SJCRH30 (cell line): Measurements from ENCODE around the gene KCTD16. TPM values are rescaled to one million over a fixed set of nuclear protein-coding genes. Genes with fewer than 3 reads are reported as not detected.
A peak's percentile ranks its signal among the peaks of the same experiment; 100 is the strongest.

Experiments used
- DNase-seq, 2 experiments: peaks; one replicate each; pipeline ENCODE4 v3.0.0-alpha.2; 2015 to 2020
- H3K27ac ChIP-seq: fragments of 250-450 bp; sonication (Bioruptor Pico); 2 replicates; pipeline ENCODE4 v1.5.1; 2020; ENCODE audit warnings: mild to moderate bottlenecking, moderate library complexity
- H3K27me3 ChIP-seq: fragments of 250-450 bp; sonication (Bioruptor Pico); 2 replicates; pipeline ENCODE4 v1.5.1; 2020; ENCODE audit warnings: mild to moderate bottlenecking, moderate library complexity
- H3K36me3 ChIP-seq: fragments of 250-450 bp; sonication (Bioruptor Pico); 2 replicates; pipeline ENCODE4 v1.5.1; 2020; ENCODE audit warnings: mild to moderate bottlenecking, moderate library complexity
- H3K4me1 ChIP-seq: fragments of 250-450 bp; sonication (Bioruptor Pico); 2 replicates; pipeline ENCODE4 v1.5.1; 2020; ENCODE audit warnings: mild to moderate bottlenecking, moderate library complexity
- H3K4me3 ChIP-seq: fragments of 250-450 bp; sonication (Bioruptor Pico); 2 replicates; pipeline ENCODE4 v1.5.1; 2020; ENCODE audit warnings: mild to moderate bottlenecking, moderate library complexity
- H3K9me3 ChIP-seq: fragments of 250-450 bp; sonication (Bioruptor Pico); replicated peaks from 2 replicates; pipeline ENCODE4 v1.5.1; 2020; ENCODE audit warnings: mild to moderate bottlenecking, moderate library complexity
- total RNA-seq: library from RNA; depleted of rRNA; stranded (reverse); fragments of >200 nt; shearing (Covaris generic); gene quantifications from 2 replicates; pipeline ENCODE4 v1.2.3, GENCODE V29; 2014

Gene KCTD16
- total RNA-seq, 1 experiment from 2014 or later, result 0.04 TPM

DNA sequence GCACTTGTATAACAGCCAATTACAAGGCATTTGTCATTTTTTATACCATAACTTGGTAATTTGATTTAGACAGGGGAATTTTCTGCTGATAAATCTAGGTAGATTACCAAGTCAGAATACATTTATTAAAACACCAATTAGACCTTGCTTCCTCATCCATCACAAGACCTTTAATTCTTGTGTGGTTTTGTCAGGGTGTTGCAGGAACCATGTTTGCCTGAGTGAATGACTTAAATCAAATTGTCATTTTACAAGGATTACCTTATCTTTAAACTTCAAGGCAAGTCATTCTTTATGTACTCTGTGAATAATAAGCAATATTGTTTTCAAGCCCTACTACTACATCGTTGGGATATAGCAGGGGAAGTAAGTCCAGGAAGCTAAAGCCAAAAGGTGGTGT is 257.7 kb downstream of the KCTD16 start:
- no peak for DNase-seq

DNA sequence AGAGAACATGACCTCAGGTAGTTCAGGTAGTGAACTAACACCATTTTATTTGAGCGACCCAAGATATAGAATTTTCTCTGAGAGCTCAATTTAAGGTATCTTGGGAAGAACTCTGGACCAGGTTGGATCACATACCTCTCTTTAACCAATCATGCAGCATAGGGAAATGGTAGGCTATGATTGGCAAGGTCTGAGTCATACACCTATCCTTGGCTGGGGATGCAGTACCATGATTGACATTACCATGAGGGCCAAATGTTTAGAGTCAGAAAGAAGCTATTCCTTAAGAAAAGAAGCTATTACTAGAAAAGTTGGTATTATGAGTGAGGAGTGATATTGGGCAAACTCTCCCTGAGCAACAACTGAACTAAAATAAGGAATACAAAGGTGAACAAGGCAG is 258.7 kb downstream of the KCTD16 start:
- H3K4me1 ChIP-seq, result no peaks in the 10 kb centered on the region

More for the DNA sequence above, 257.7 kb downstream of the KCTD16 start:
- Histone ChIP-seq H3K4me3 (no peak overlapping the region), H3K9me3 (no peaks in the 10 kb centered on the region), H3K27me3 (peaks cover 5% of the 10 kb centered on the region; the same call in 1 of the 2 replicates), H3K27ac (no peak overlapping the region), H3K36me3 (no peaks in the 10 kb centered on the region), H3K4me1 (no peaks in the 10 kb centered on the region)

DNA sequence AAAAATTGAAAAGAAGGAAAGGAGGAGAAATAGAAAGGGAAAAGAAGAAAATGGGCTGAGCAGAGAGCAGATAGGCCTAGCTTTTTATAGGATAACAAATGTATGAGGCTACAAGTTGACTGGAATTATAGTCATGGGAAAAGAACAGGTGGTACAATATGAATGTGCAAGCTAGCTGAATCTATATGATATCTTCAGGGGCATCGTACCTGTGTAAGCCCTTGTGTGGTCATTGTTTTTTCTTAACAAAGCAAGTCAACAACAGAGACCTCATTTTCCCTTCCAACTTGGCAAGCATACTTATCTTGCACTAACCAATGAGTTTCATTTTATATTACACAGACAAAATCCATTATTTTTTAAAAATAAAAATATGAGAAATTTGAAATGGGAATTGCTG is 259.2 kb downstream of the KCTD16 start:
- peaks cover 5% of the 10 kb centered on the region; the same call in 1 of the 2 replicates for H3K27me3 ChIP-seq
- no peak overlapping the region for H3K27ac ChIP-seq
- H3K4me3 ChIP-seq, result no peak overlapping the region
- DNase-seq, result no peak
- H3K4me1 ChIP-seq, result no peaks in the 10 kb centered on the region
- no peaks in the 10 kb centered on the region for H3K9me3 ChIP-seq
- H3K36me3 ChIP-seq, result no peaks in the 10 kb centered on the region

More for the DNA sequence above, 258.7 kb downstream of the KCTD16 start:
- DNase-seq, result no peak
- no peaks in the 10 kb centered on the region for H3K9me3 ChIP-seq
- H3K27ac ChIP-seq, result no peak overlapping the region
- H3K4me3 ChIP-seq, result no peak overlapping the region
- H3K27me3 ChIP-seq, result peaks cover 5% of the 10 kb centered on the region; the same call in 1 of the 2 replicates
- H3K36me3 ChIP-seq, result no peaks in the 10 kb centered on the region

DNA sequence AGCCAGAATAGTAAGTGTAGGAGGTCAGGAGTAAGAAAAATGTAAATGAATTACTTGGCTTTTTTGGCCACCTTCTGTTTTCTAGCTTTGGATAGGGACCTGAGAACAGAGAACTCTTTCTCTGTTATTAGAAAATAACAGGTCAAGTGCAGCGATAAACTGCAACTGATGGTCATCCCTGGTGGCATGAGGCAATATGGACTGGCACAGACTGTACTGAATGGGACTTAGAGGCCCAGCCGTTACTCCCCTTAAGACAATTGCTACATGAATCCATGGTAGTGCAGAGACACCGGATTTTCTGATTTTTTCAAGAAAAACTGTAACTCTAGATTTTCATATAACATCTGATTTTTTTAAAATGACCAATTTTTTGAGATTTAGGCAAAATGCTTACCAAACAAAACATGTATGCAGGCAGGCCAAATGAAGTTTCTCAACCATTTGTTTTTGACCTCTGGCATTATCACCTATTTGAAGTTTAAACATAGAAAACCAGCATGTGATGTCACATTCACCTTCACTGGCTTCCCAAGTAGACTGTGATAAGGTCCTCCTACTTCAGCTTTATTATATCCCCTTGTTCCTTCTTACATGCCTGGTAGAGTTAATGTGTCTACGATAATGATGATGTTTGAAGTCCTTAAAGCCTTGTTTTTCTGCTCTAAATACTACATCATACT is 262.6 kb downstream of the KCTD16 start:
- Histone ChIP-seq H3K9me3 (no peaks in the 10 kb centered on the region), H3K36me3 (no peaks in the 10 kb centered on the region), H3K27me3 (peaks cover 5% of the 10 kb centered on the region), H3K4me3 (no peak overlapping the region), H3K27ac (no peak overlapping the region), H3K4me1 (no peaks in the 10 kb centered on the region)
- DNase-seq, result no peak

DNA sequence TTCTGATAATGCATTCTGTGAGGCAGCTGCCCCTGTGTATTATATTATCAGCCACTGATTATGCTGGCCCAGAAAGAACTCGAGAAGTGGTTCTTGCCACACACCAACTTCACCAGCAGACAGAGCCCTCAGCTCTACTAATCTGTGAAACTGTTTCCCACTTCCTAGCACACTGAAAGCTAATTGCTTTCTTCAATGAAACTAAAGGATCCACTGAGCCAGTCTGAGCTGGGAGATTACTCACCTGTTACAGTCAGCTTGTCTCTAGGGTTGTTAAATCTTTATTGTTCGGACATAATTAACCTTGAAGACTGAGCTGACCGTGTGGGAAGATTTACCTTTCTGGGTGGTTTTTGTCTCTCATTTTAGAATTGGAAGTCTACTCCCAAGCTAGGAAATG is 263.2 kb downstream of the KCTD16 start:
- no peaks in the 10 kb centered on the region for H3K36me3 ChIP-seq
- H3K9me3 ChIP-seq, result no peaks in the 10 kb centered on the region
- H3K4me3 ChIP-seq, result no peak overlapping the region
- peaks cover 5% of the 10 kb centered on the region for H3K27me3 ChIP-seq
- H3K4me1 ChIP-seq, result no peaks in the 10 kb centered on the region
- H3K27ac ChIP-seq, result no peak overlapping the region
- DNase-seq, result no peak

DNA sequence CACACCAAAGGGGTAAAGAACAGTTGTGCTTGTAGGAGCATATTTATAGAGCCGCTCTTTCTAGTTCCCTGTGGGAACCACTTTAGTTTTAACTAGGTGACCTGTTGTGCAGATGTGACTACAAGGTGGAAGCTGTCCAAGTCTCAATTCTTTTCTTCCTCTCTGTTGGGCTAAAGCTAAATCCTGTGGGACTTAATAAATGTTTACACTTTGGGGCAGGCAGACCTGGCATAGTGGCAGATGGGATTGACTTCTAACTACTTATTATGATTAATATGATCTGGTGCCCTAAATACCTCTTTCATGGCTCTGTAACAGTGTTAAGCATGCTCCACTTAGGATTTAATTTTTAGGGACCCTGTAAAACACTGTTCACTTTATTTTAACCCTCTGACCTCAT is 265.3 kb downstream of the KCTD16 start:
- no peak for DNase-seq
- no peaks in the 10 kb centered on the region for H3K9me3 ChIP-seq
- H3K36me3 ChIP-seq, result no peaks in the 10 kb centered on the region
- no peaks in the 10 kb centered on the region for H3K4me1 ChIP-seq
- no peak overlapping the region for H3K4me3 ChIP-seq
- H3K27ac ChIP-seq, result no peak overlapping the region
- H3K27me3 ChIP-seq, result peaks cover 5% of the 10 kb centered on the region

DNA sequence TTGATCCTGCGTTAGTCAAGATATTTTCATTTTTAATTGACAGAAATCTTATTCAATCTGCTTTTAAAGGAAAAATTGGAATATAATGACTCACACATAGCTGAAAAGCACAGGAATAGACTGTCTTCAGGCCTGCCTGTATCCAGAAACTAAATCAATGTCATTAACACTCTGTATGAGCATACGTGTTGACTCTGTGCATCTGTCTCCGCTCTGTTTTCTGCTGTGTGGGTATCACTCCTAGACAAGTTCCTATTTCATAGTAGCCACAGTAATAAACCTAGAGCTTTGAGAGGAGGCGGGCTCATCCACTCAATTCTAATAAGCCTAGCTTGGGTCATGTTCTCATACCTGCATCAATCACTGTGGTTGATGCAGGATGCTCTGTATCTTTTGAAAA is 267.6 kb downstream of the KCTD16 start:
- H3K9me3 ChIP-seq, result no peaks in the 10 kb centered on the region
- no peak overlapping the region for H3K27ac ChIP-seq
- no peaks in the 10 kb centered on the region for H3K36me3 ChIP-seq
- H3K27me3 ChIP-seq, result no peaks in the 10 kb centered on the region; the same call in 1 of the 2 replicates
- no peaks in the 10 kb centered on the region for H3K4me1 ChIP-seq
- DNase-seq, result no peak
- H3K4me3 ChIP-seq, result no peak overlapping the region

DNA sequence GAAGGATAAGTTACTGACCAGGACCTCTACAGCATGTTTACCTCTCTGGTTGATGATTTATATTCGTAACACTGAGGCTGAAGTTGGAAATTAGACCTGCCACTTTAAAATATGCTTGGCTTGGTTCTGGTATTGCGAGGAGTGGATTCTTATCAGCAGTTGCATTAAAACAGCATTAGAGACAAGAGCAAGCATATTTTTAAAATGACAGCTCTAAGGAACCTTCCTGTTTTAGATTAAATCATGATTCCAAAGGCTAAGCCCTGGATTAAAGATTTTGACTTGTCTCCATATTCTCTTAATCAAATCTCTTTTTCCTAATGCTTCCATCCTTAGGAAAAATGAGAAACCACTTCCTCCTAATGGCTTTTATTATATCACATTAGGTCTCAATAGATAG is 277.8 kb downstream of the KCTD16 start:
- no peaks in the 10 kb centered on the region for H3K27me3 ChIP-seq
- no peak for DNase-seq
- H3K4me3 ChIP-seq, result no peak overlapping the region
- H3K9me3 ChIP-seq, result no peaks in the 10 kb centered on the region
- H3K4me1 ChIP-seq, result no peaks in the 10 kb centered on the region
- no peak overlapping the region for H3K27ac ChIP-seq
- H3K36me3 ChIP-seq, result no peaks in the 10 kb centered on the region

DNA sequence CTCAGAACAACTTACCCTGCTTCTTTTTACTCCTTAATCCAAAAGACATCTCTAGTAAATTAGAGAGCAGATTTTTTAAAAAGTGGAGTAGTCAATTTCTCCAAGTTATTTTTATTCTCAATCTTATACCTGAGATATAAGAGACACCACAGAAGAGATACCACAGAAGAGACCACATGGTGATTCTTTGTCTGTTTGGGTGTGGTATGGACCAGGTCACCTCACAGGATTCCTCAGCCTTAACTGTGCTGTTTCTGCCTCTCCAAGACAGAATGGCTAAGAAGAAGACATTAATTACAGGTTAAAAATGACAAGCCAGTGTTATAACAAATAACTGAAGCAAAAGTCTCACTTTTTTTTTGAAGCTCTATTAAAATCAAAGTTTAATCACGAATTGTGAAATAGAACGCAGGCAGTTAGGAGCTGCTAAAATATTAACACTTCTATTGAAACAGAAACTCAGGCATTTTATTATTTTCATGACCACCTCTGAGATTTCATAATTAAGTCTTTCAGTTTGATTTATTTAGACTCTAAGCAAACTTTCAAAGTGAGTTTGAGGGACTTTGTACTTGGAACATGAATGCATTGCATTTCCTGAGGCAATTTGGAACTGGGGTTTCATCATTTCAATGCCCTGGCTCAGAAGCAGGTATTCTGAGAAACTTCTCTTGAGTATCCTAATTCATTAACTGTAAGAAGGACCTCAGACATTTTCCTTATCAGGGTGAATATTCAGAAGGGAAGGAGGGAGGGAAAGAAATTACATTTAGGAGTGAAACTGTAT is 280.7 kb downstream of the KCTD16 start:
- DNase-seq, result no peak
- no peaks in the 10 kb centered on the region for H3K4me1 ChIP-seq

DNA sequence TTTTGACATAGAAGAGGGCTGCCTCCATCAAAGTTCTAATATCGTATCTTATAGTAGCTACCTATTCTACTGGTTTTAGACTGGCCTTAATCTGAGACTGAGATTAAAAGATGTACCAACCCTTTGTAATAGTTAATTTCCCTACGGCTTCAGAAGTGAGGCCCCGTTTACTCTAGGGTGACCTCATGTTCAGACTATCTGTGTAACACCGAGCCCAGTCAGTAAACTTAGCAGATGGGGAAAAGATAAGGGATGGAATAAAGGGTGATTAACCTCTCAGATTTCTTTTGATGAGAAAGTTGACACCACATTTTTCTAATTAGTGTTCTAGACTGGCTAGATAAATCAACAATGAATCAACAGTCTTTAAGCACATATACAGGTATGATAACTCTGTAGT is 283.1 kb downstream of the KCTD16 start:
- no peak for DNase-seq
- Histone ChIP-seq H3K36me3 (no peaks in the 10 kb centered on the region), H3K4me1 (no peaks in the 10 kb centered on the region), H3K9me3 (no peaks in the 10 kb centered on the region), H3K27me3 (peaks cover 2% of the 10 kb centered on the region; the same call in 1 of the 2 replicates), H3K27ac (no peak overlapping the region), H3K4me3 (no peak overlapping the region)

More for the DNA sequence above, 280.7 kb downstream of the KCTD16 start:
- Histone ChIP-seq H3K4me3 (no peak overlapping the region), H3K36me3 (no peaks in the 10 kb centered on the region), H3K27me3 (no peaks in the 10 kb centered on the region; the same call in 1 of the 2 replicates), H3K27ac (no peak overlapping the region), H3K9me3 (no peaks in the 10 kb centered on the region)

DNA sequence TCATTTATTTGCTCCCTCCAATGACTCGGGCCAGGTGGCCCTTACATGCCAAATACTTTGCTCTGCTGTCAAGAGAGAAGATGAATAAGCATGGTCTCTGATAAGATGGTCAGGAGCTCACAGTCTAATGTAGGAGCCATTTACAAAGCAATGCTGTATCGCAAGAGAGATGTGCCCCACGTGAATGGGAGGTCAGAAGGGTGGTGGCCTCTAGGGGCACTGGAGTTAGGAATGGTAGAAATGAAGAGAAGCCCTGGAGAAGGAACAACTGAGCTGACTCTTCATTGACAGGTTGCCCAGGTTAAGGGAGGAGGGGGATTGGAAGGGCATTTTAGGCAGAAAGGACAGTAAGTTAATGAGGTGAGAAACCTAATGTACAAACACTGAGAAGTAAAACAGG is 286.5 kb downstream of the KCTD16 start:
- Histone ChIP-seq H3K27ac (no peak overlapping the region), H3K9me3 (no peaks in the 10 kb centered on the region), H3K4me3 (no peak overlapping the region), H3K4me1 (0 out of 2 replicates have a peak, but pooled peaks cover 5% of the 10 kb centered on the region), H3K27me3 (peaks cover 2% of the 10 kb centered on the region; the same call in 1 of the 2 replicates), H3K36me3 (no peaks in the 10 kb centered on the region)
- DNase-seq, result no peak

DNA sequence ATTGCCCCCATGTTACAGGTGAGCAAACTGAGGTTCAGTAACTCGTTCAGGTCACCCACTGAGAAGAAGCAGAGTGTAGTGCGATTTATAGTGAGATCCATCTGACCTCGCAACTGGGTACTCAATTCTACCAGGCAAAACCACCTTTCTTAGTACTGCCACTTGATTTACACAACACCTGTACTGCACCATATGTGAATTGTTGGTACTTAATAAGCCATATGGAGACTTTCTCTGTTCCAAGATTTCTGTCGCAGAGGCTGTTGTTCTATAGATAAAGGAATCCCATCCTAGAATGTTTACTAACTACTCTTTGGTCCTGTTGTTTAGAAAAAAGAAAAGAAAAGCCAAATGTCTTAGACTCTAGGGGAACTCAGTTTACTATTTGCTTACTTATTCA is 287.5 kb downstream of the KCTD16 start:
- H3K27me3 ChIP-seq, result peaks cover 2% of the 10 kb centered on the region; the same call in 1 of the 2 replicates
- no peak for DNase-seq
- H3K27ac ChIP-seq, result no peak overlapping the region
- H3K36me3 ChIP-seq, result no peaks in the 10 kb centered on the region
- H3K9me3 ChIP-seq, result no peaks in the 10 kb centered on the region
- 0 out of 2 replicates have a peak, but pooled peaks cover 5% of the 10 kb centered on the region for H3K4me1 ChIP-seq
- H3K4me3 ChIP-seq, result no peak overlapping the region

DNA sequence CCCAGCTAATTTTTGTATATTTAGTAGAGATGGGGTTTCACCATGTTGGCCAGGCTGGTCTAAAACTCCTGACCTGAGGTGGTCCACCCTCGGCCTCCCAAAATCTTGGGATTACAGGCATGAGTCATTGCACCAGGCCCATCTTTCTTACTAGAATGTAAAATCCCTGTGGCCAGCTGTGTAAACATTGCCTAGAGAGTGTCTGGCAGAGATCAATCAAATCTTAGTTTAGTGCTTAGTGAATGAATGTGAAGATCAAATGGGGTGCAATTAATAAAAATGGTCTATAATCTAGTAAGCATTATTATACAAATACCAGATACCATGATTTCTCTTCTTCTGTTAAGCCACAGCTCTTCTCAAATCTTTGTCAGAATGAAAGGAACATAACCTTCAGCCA is 289.9 kb downstream of the KCTD16 start:
- Histone ChIP-seq H3K36me3 (no peaks in the 10 kb centered on the region), H3K27me3 (peaks cover 2% of the 10 kb centered on the region; the same call in 1 of the 2 replicates), H3K27ac (no peak overlapping the region), H3K4me3 (no peak overlapping the region), H3K4me1 (0 out of 2 replicates have a peak, but pooled peaks cover 5% of the 10 kb centered on the region), H3K9me3 (no peaks in the 10 kb centered on the region)
- DNase-seq, result peak; percentile 11 to 32

DNA sequence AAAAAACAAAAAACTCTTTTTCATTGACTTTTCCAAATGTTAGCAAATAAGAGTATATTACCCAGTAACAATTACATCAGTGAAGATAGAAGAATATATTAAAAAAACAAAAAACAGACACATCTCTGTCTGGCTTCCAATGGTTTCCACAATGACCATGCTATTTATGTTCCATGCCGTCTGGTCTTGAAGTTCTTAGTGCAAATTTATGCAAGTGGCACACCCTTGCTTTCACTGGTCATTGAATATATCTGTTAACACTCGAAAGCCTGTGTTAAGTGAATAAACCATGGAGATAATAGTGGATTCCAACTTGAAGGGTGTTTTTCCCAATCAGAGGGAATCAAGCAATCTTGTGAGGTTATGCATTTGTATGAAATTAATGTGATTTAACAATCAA is 291.9 kb downstream of the KCTD16 start:
- Histone ChIP-seq H3K9me3 (no peaks in the 10 kb centered on the region), H3K27ac (no peak overlapping the region), H3K4me1 (0 out of 2 replicates have a peak, but pooled peaks cover 5% of the 10 kb centered on the region), H3K36me3 (no peaks in the 10 kb centered on the region), H3K4me3 (no peak overlapping the region), H3K27me3 (no peaks in the 10 kb centered on the region)
- DNase-seq, result no peak

DNA sequence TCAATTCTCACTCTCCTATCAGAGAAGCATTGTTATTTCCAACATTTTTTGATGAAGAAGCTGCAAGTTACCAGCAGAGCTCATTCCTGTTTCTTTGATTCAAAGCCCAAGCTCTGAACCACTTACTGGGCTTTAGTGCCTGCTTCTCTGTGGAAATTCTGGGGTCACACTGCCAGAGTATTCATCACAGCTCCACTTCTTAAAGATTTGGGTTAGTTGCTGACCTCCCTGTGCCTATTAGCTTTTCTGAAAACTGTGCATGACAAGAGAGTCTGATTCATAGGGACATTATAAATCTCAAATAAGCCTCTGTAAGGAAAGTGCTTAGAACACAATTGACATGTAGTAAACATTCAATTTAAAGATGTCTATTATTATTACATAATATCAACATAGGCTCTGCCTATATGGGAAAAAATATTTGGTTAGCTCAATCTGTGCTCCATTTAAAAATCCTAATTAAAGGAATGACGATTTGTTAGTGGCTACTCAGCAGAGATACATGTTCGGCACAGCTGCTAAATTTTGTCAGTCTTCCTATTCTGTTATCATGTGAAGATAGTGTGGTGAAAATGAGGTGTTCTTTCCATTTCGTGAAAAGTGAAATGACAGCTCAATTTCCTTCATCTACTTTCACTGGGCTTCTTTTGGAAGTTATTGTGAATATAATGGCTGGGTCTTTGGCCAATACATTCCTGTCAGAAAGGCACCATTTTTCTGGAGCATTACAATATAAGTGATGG is 293.0 kb downstream of the KCTD16 start:
- Histone ChIP-seq H3K27me3 (no peaks in the 10 kb centered on the region), H3K27ac (no peak overlapping the region), H3K36me3 (no peaks in the 10 kb centered on the region), H3K9me3 (no peaks in the 10 kb centered on the region), H3K4me3 (no peak overlapping the region), H3K4me1 (0 out of 2 replicates have a peak, but pooled peaks cover 5% of the 10 kb centered on the region)
- DNase-seq, result no peak
